Mesenchymal stem cell (in vitro differentiated cells and primary cell): Measurements from ENCODE around the gene JMJD7.

Experiments used
- DNase-seq: peaks from one replicate; pipeline ENCODE4 v3.0.0-alpha.2; 2013
- H2AFZ ChIP-seq: one replicate; pipeline ENCODE4 v1.6.1; 2013; ENCODE audit warnings: low read depth, mild to moderate bottlenecking, control low read depth, inconsistent platforms, low read length, moderate library complexity
- H2AK5ac ChIP-seq: 2 replicates; pipeline ENCODE4 v1.6.1; 2013; ENCODE audit warnings: low read length, moderate library complexity, mild to moderate bottlenecking, inconsistent platforms; ENCODE audit not compliant: severe bottlenecking
- H2BK120ac ChIP-seq: one replicate; pipeline ENCODE4 v1.6.1; 2013; ENCODE audit warnings: low read depth, mild to moderate bottlenecking, inconsistent platforms, low read length, moderate library complexity
- H2BK12ac ChIP-seq, 2 experiments: one replicate each; pipeline ENCODE4 v1.6.1; 2013; ENCODE audit warnings: inconsistent platforms in 2 of 2, low read length in 2 of 2, mild to moderate bottlenecking in 2 of 2, moderate library complexity in 2 of 2, control low read depth in 1 of 2
- H2BK15ac ChIP-seq: one replicate; pipeline ENCODE4 v1.6.1; 2013; ENCODE audit warnings: mild to moderate bottlenecking, low read depth, inconsistent platforms; ENCODE audit not compliant: poor library complexity, severe bottlenecking
- H2BK5ac ChIP-seq: 2 replicates; pipeline ENCODE4 v1.6.1; 2013; ENCODE audit warnings: low read depth, mild to moderate bottlenecking, low read length, control low read depth, inconsistent platforms; ENCODE audit not compliant: poor library complexity, severe bottlenecking
- H3K14ac ChIP-seq, 2 experiments: one replicate each; pipeline ENCODE4 v1.6.1; 2013; ENCODE audit warnings: inconsistent platforms in 2 of 2, low read length in 2 of 2, control low read depth in 1 of 2, mild to moderate bottlenecking in 1 of 2, moderate library complexity in 1 of 2
- H3K18ac ChIP-seq, 2 experiments: one replicate each; pipeline ENCODE4 v1.6.1; 2013; ENCODE audit warnings: inconsistent platforms in 2 of 2, low read length in 2 of 2, control low read depth in 1 of 2, low read depth in 1 of 2, mild to moderate bottlenecking in 1 of 2
- H3K23ac ChIP-seq, 2 experiments: one replicate each; pipeline ENCODE4 v1.6.1; 2013; ENCODE audit warnings: inconsistent platforms in 2 of 2, low read length in 2 of 2, mild to moderate bottlenecking in 2 of 2, moderate library complexity in 2 of 2, control low read depth in 1 of 2
- H3K27ac ChIP-seq: 2 replicates; pipeline ENCODE4 v1.5.1; 2013; ENCODE audit warnings: mild to moderate bottlenecking, moderate library complexity, low read length, control low read depth, inconsistent platforms; ENCODE audit not compliant: poor library complexity, severe bottlenecking
- H3K27me3 ChIP-seq, 2 experiments: 2 replicates each; pipeline versions ENCODE4 v1.6.1 to v1.7.0; 2013; ENCODE audit warnings: low read length in 2 of 2, mild to moderate bottlenecking in 2 of 2, moderate library complexity in 2 of 2, control low read depth in 1 of 2, inconsistent platforms in 1 of 2; ENCODE audit not compliant: control insufficient read depth in 1 of 2, insufficient read depth in 1 of 2
- H3K36me3 ChIP-seq, 2 experiments: 2 replicates each; pipeline versions ENCODE4 v1.6.1 to v1.7.0; 2013; ENCODE audit warnings: low read length in 2 of 2, control low read depth in 1 of 2, inconsistent platforms in 1 of 2, low read depth in 1 of 2, mild to moderate bottlenecking in 1 of 2; ENCODE audit not compliant: insufficient read depth in 2 of 2, control insufficient read depth in 1 of 2
- H3K4ac ChIP-seq, 2 experiments: one replicate each; pipeline ENCODE4 v1.6.1; 2013; ENCODE audit warnings: inconsistent platforms in 2 of 2, low read length in 2 of 2, mild to moderate bottlenecking in 2 of 2, moderate library complexity in 2 of 2, control low read depth in 1 of 2, low read depth in 1 of 2
- H3K4me1 ChIP-seq: 2 replicates; pipeline ENCODE4 v1.6.1; 2013; ENCODE audit warnings: low read depth, low read length, control low read depth; ENCODE audit not compliant: control insufficient read depth, insufficient read depth
- H3K4me2 ChIP-seq: 2 replicates; pipeline ENCODE4 v1.6.1; 2013; ENCODE audit warnings: low read length, mild to moderate bottlenecking, inconsistent platforms; ENCODE audit not compliant: poor library complexity, severe bottlenecking
- H3K4me3 ChIP-seq, 2 experiments: 2 replicates each; pipeline versions ENCODE4 v1.5.1 to v1.7.0; 2013; ENCODE audit warnings: low read length in 2 of 2, mild to moderate bottlenecking in 2 of 2, control low read depth in 1 of 2, low read depth in 1 of 2; ENCODE audit not compliant: insufficient read depth in 1 of 2
- H3K79me1 ChIP-seq: replicated peaks from 2 replicates; pipeline ENCODE4 v1.6.1; 2013; ENCODE audit warnings: mild to moderate bottlenecking, control low read depth, low read length, inconsistent platforms; ENCODE audit not compliant: poor library complexity, severe bottlenecking
- H3K9ac ChIP-seq: 2 replicates; pipeline ENCODE4 v1.7.0; 2013; ENCODE audit warnings: mild to moderate bottlenecking, low read length, moderate library complexity
- H3K9me3 ChIP-seq: 2 replicates; pipeline ENCODE4 v1.7.0; 2013; ENCODE audit warnings: mild to moderate bottlenecking, low read length; ENCODE audit not compliant: control insufficient read depth
- H4K8ac ChIP-seq: one replicate; pipeline ENCODE4 v1.6.1; 2013; ENCODE audit warnings: inconsistent platforms, mild to moderate bottlenecking, low read length, moderate library complexity
- H4K91ac ChIP-seq: one replicate; pipeline ENCODE4 v1.6.1; 2013; ENCODE audit warnings: mild to moderate bottlenecking, low read length, inconsistent platforms
- whole genome bisulfite sequencing: methylation state at CpG from one replicate; pipeline ENCODE4 v1.1.7; 2013; ENCODE audit warnings: mixed read lengths; 5-methylcytosine and 5-hydroxymethylcytosine counted together

The JMJD7 gene

DNA sequence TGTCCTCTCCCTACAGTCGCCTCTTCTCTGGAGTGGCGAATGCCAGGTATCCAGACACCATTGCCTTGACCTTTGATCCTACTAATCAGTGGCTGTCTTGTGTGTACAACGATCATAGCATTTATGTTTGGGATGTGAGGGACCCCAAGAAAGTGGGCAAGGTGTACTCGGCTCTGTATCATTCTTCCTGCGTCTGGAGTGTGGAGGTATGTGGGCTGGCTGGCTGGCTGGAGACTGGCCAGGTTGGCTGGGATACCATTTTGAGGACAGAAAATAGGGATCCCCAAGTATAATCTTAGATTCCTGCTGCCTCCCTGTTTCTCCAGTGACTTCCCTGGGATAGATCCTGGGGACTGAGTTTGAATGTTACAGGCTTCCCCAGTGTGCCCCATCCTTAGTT, 13.4 kb upstream of the JMJD7 start:
- Histone ChIP-seq H4K8ac (no peak overlapping the region), H3K9me3 (no peaks in the 10 kb centered on the region), H3K4me1 (peaks cover 2% of the 10 kb centered on the region), H3K27ac (no peak overlapping the region), H2AK5ac (no peak overlapping the region), H3K18ac (no peak overlapping the region), H2BK15ac (no peak overlapping the region), H3K14ac (no peak overlapping the region), H2BK120ac (no peak overlapping the region), H3K36me3 (peaks cover 71 to 76% of the 10 kb centered on the region in 2 experiments), H2BK12ac (no peak overlapping the region), H2AFZ (no peak overlapping the region), H3K9ac (no peak overlapping the region), H2BK5ac (no peak overlapping the region), H3K4ac (no peak overlapping the region), H3K4me2 (no peak overlapping the region), H3K79me1 (peaks cover 23% of the 10 kb centered on the region), H3K23ac (no peak overlapping the region), H3K27me3 (no peaks in the 10 kb centered on the region), H4K91ac (no peak overlapping the region), H3K4me3 (no peak overlapping the region)
- WGBS = 96% methylated on average over 5 of the region's 5 CpGs
- DNase-seq = no peak

DNA sequence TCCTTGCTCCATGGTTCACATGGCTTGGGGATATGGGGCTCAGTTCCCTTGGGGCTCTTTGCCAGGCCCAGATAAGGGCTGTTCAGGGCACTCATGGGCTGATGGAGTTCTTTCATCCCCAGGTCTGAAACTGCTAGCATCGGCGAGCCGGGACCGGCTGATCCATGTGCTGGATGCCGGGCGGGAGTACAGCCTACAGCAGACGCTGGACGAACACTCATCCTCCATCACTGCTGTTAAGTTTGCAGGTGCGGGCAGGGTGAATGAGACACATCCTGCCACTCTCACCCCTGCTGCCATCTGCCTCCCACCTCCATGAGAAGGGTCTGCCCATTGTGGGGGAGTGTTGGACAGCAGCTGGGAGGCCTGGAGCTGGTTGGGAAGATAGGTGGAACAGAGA, 11.1 kb upstream of the JMJD7 start:
- no peak overlapping the region for H4K8ac ChIP-seq
- no peaks in the 10 kb centered on the region for H3K27me3 ChIP-seq
- no peak overlapping the region for H3K27ac ChIP-seq
- H3K9ac ChIP-seq = no peak overlapping the region
- H3K4ac ChIP-seq = no peak overlapping the region
- no peak overlapping the region for H2AFZ ChIP-seq
- H2BK12ac ChIP-seq = no peak overlapping the region
- H3K18ac ChIP-seq = no peak overlapping the region
- no peaks in the 10 kb centered on the region for H3K9me3 ChIP-seq
- WGBS = over 99% methylated on average over 8 of the region's 9 CpGs
- no peak overlapping the region for H3K14ac ChIP-seq
- no peak for DNase-seq
- peaks cover 15% of the 10 kb centered on the region for H3K79me1 ChIP-seq
- no peak overlapping the region for H2BK120ac ChIP-seq
- no peak overlapping the region for H3K4me2 ChIP-seq
- no peak overlapping the region for H2AK5ac ChIP-seq
- H3K36me3 ChIP-seq = peaks cover 86 to 99% of the 10 kb centered on the region in 2 experiments
- no peak overlapping the region for H3K4me3 ChIP-seq
- H2BK15ac ChIP-seq = no peak overlapping the region
- H2BK5ac ChIP-seq = no peak overlapping the region
- no peak overlapping the region for H3K23ac ChIP-seq
- no peaks in the 10 kb centered on the region for H3K4me1 ChIP-seq
- H4K91ac ChIP-seq = no peak overlapping the region

DNA sequence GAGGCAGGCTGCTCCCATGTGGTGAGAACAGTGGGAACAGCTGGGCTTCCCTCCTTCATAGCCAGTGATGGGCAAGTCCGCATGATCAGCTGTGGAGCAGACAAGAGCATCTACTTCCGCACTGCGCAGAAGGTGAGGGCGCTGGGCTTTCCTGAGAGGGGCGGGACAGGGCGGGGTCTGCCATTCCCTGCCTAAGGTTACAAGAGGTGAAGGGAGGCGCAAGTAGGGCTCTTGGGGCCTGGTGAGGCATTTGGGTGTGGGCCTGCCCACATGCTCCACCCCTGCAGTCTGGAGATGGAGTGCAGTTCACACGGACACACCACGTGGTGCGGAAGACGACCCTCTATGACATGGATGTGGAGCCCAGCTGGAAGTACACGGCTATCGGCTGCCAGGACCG, 10.6 kb upstream of the JMJD7 start:
- WGBS = 97% methylated on average over 14 of the region's 14 CpGs
- no peak overlapping the region for H2BK5ac ChIP-seq
- H3K79me1 ChIP-seq = peaks cover 13% of the 10 kb centered on the region

DNA sequence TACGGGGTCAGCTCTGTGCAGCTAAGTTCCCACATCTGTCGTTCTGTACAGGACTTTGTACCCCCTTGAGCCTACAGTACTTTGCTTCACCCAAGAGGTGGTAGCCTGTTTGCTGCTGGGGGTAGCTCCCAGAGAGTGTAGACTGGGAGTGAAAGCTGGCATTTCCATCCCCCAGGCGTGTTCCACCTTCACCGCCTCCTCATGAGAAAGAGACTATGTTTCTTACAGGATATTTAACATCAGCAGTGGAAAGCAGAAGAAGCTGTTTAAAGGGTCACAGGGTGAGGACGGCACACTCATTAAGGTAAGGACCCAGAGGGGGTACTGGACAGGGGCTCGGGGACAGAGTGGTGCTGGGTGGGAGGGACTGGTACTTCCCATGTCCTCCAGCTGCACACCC, 10.1 kb upstream of the JMJD7 start:
- Histone ChIP-seq H2AK5ac (no peak overlapping the region), H3K4ac (no peak overlapping the region), H3K27ac (no peak overlapping the region), H3K36me3 (peaks cover 88 to 97% of the 10 kb centered on the region in 2 experiments), H3K23ac (no peak overlapping the region), H2BK120ac (no peak overlapping the region), H3K4me2 (no peak overlapping the region), H3K18ac (no peak overlapping the region), H2BK12ac (no peak overlapping the region), H3K27me3 (no peaks in the 10 kb centered on the region), H3K4me1 (no peaks in the 10 kb centered on the region), H3K9ac (no peak overlapping the region), H4K91ac (no peak overlapping the region), H3K9me3 (no peaks in the 10 kb centered on the region), H2BK15ac (no peak overlapping the region), H4K8ac (no peak overlapping the region), H3K4me3 (no peak overlapping the region), H3K14ac (no peak overlapping the region), H3K79me1 (peaks cover 9% of the 10 kb centered on the region), H2AFZ (no peak overlapping the region), H2BK5ac (no peak overlapping the region)
- WGBS = 100% methylated on average over 4 of the region's 6 CpGs
- DNase-seq = no peak

More for the DNA sequence above, 10.6 kb upstream of the JMJD7 start:
- Histone ChIP-seq H2BK12ac (no peak overlapping the region), H3K23ac (no peak overlapping the region), H2BK120ac (no peak overlapping the region), H4K8ac (no peak overlapping the region), H3K27ac (no peak overlapping the region), H3K14ac (no peak overlapping the region), H4K91ac (no peak overlapping the region), H3K4me3 (no peak overlapping the region), H3K18ac (no peak overlapping the region), H3K4ac (no peak overlapping the region), H3K36me3 (peaks cover 88 to 97% of the 10 kb centered on the region in 2 experiments), H3K4me2 (no peak overlapping the region), H3K4me1 (no peaks in the 10 kb centered on the region), H3K9me3 (no peaks in the 10 kb centered on the region), H2BK15ac (no peak overlapping the region), H2AK5ac (no peak overlapping the region), H3K27me3 (no peaks in the 10 kb centered on the region), H3K9ac (no peak overlapping the region), H2AFZ (no peak overlapping the region)
- DNase-seq = no peak
